HG02588 (cell line): ENCODE measurements around the gene ZNF672.
"Not testable (repeated sequence)": the region's sequence is repeated elsewhere in the genome, so short reads cannot be mapped to it uniquely, and the experiment has no call there.

Source experiments
- ATAC-seq: cut with Tn5 transposase; IDR thresholded peaks from one replicate; pipeline ENCODE4 v1.9.1; 2021; ENCODE audit warnings: mild to moderate bottlenecking, moderate library complexity; ENCODE audit not compliant: unreplicated experiment

ZNF672 gene

DNA sequence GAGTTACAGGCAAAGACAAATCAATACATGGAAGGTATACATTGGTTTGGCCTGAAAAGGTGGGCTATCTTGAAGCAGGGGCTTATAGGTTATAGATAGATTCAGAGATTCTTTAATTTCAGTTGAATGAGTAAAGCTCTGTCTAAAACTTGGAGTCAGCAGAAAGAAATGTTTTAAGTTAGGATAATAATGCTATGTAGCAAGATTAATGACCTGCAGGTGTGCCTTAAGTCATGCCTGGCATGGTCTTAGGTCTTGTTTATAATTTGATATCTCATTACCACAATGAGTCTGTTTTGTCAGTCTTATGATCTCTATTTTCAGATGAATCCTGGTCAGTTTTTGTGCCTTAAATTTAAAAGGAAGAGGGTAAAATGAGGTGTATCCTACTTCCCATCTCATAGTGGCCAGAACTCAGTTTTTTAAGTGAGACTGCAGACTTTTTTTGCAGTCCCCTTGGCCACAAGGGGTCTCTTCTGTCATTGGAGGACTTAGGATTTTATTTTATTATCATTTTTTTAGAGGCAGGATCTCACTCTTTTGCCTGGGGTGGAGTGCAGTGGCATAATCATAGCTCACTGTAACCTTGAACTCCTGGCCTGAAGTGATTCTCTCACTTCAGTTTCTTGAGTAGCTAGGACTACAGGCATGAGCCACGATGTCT lies 46.7 kb downstream of the ZNF672 start:
- ATAC-seq, result no peak

DNA sequence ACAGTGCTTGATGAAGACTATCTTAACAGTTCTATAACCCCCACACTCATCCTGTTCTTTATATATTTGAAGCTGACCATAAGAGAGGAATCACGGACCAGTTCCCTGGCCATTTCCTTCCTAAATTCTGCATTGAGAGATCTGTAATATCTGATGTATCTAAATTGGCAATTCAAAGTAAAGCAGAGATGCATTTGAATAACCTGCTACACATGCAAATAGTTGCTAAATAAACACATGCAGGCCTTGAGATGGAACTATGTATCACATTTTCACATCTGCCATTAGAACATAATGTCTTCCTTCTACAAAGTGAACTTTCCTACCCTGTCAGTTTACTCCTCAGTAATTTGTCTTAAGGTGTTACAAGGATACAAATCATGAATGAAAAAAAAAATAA lies 47.6 kb downstream of the ZNF672 start:
- ATAC-seq, result no peak

- ATAC-seq, result no peak
These were observed 48.3 kb downstream of the ZNF672 start for GRCh38 chr1:248886237-248886895.

- not testable (repeated sequence) for ATAC-seq
These were observed 51.9 kb downstream of the ZNF672 start for GRCh38 chr1:248889914-248890243.

GRCh38 chr1:248890549-248891498 lies 52.8 kb downstream of the ZNF672 start:
- no peak for ATAC-seq

- ATAC-seq, result no peak
These were observed 53.7 kb downstream of the ZNF672 start for GRCh38 chr1:248891758-248892157.

DNA sequence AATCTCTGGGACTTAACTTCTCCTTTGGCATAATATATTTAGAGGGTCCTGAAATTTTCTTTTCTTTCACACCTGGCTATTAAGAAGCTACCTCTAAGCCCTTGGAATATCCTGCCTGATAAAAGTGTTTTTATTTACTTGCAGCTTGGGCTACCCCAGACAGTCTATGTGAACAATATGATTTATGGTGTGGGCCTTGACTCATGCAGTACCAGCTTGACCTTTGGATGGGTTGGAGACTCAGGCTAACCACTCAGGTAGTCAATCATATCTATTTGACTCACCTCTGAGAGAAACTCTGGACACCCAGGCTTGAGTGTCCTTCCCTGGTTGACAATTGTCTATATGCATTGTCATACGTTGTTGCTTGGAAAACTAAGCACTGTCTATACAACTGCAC lies 54.6 kb downstream of the ZNF672 start:
- ATAC-seq, result no peak

GRCh38 chr1:248894837-248895236 lies 56.8 kb downstream of the ZNF672 start:
- no peak for ATAC-seq

DNA sequence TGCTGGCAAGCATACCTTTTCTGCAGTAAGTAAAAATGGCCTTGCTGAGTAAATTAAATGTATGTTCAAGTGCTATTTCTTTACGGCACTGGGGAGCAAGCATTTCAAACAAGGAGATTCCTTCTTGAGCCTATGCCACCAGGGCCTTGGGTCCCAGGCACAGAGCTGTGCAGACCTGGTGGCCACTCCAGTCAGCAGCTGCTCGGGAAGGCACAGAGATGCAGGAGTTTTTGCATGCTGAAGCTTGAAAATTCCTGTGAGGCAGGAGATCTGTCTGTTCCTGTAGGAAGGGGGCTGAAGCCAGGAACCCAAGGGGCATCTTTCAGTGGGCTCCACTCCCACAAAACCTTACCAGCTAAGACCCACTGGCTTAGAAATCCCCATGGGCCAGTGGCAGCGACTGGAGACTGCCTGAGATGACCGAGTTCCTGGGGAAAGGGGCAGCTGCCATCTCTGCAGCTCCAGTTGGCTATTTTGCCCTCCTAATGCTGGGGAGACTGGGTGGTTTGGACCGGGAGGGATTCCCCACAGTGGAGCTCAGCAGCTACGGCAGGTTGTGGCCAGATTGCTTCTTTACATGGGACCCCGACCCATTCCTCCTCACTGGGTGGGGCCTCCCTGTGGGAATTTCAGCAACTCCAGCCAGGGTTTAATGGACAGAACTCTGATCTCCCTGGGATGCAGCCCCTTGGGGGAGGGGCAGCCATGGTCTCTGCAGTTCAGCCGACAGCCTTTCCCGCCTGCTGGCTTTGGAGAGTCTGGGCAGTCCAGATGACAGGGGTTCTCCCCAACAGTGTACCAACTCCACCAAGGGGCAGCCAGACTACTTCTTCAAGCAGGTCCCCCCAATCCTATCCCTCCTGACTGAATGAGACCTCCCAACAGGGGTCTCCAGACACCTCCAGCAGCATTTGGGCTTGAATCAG lies 59.7 kb downstream of the ZNF672 start:
- no peak for ATAC-seq
